ENCODE data around the gene WHRN.

DNA sequence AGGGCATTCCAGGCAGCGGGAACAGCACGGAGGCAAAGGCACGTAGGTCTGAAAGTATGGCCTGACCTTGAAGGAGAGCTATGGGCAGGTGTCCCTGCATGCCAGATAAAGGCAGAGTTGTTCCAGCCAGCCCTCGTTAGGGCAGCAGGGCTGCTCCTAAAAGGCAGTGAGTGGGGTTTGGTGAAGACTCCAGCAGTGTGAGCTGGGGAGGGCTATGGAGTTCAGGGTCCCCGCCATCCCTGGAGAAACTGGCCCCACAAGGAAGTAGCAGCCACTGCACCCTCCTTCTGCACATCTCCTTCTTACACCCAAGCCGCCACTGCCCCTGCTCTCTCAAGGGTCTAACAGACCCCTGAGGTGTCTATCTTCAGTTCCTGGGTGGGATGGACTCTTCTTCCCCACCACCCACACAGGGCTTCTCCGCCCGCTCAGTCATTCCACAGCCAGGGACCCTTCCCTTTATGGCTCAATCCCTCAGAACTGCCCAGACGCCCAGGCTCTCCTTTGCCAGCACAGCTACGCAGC, 118.8 kb downstream of the WHRN start:
- TF ChIP-seq POLR2AphosphoS5 (IDR thresholded peaks at IDR 0.05; ENCODE audit: low read depth) (no peak), EZH2phosphoT487 (IDR thresholded peaks at IDR 0.05; ENCODE audit: unreplicated experiment) (no peak), EZH2 (IDR thresholded peaks at IDR 0.05; ENCODE audit: low read depth, unreplicated experiment) (no peak), ZNF331 (CRISPR knock-in tag; IDR thresholded peaks at IDR 0.05; ENCODE audit: low read depth) (no peak), STAT1 (IDR thresholded peaks at IDR 0.05; ENCODE audit: unreplicated experiment) (no peak), CREB1 (CRISPR knock-in tag; IDR thresholded peaks at IDR 0.05; ENCODE audit: low read depth) (no peak), JUNB (IDR thresholded peaks at IDR 0.05; ENCODE audit: unreplicated experiment) (no peak)
- TF ChIP-seq, protein P1, sequence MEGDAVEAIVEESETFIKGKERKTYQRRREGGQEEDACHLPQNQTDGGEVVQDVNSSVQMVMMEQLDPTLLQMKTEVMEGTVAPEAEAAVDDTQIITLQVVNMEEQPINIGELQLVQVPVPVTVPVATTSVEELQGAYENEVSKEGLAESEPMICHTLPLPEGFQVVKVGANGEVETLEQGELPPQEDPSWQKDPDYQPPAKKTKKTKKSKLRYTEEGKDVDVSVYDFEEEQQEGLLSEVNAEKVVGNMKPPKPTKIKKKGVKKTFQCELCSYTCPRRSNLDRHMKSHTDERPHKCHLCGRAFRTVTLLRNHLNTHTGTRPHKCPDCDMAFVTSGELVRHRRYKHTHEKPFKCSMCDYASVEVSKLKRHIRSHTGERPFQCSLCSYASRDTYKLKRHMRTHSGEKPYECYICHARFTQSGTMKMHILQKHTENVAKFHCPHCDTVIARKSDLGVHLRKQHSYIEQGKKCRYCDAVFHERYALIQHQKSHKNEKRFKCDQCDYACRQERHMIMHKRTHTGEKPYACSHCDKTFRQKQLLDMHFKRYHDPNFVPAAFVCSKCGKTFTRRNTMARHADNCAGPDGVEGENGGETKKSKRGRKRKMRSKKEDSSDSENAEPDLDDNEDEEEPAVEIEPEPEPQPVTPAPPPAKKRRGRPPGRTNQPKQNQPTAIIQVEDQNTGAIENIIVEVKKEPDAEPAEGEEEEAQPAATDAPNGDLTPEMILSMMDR (conservative IDR thresholded peaks at IDR 0.05; ENCODE audit: low read depth in 2 of 2): no peak
- TF ChIP-seq, protein P2, sequence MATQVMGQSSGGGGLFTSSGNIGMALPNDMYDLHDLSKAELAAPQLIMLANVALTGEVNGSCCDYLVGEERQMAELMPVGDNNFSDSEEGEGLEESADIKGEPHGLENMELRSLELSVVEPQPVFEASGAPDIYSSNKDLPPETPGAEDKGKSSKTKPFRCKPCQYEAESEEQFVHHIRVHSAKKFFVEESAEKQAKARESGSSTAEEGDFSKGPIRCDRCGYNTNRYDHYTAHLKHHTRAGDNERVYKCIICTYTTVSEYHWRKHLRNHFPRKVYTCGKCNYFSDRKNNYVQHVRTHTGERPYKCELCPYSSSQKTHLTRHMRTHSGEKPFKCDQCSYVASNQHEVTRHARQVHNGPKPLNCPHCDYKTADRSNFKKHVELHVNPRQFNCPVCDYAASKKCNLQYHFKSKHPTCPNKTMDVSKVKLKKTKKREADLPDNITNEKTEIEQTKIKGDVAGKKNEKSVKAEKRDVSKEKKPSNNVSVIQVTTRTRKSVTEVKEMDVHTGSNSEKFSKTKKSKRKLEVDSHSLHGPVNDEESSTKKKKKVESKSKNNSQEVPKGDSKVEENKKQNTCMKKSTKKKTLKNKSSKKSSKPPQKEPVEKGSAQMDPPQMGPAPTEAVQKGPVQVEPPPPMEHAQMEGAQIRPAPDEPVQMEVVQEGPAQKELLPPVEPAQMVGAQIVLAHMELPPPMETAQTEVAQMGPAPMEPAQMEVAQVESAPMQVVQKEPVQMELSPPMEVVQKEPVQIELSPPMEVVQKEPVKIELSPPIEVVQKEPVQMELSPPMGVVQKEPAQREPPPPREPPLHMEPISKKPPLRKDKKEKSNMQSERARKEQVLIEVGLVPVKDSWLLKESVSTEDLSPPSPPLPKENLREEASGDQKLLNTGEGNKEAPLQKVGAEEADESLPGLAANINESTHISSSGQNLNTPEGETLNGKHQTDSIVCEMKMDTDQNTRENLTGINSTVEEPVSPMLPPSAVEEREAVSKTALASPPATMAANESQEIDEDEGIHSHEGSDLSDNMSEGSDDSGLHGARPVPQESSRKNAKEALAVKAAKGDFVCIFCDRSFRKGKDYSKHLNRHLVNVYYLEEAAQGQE (IDR thresholded peaks at IDR 0.05; ENCODE audit: unreplicated experiment): no peak
- TF ChIP-seq, protein P3, sequence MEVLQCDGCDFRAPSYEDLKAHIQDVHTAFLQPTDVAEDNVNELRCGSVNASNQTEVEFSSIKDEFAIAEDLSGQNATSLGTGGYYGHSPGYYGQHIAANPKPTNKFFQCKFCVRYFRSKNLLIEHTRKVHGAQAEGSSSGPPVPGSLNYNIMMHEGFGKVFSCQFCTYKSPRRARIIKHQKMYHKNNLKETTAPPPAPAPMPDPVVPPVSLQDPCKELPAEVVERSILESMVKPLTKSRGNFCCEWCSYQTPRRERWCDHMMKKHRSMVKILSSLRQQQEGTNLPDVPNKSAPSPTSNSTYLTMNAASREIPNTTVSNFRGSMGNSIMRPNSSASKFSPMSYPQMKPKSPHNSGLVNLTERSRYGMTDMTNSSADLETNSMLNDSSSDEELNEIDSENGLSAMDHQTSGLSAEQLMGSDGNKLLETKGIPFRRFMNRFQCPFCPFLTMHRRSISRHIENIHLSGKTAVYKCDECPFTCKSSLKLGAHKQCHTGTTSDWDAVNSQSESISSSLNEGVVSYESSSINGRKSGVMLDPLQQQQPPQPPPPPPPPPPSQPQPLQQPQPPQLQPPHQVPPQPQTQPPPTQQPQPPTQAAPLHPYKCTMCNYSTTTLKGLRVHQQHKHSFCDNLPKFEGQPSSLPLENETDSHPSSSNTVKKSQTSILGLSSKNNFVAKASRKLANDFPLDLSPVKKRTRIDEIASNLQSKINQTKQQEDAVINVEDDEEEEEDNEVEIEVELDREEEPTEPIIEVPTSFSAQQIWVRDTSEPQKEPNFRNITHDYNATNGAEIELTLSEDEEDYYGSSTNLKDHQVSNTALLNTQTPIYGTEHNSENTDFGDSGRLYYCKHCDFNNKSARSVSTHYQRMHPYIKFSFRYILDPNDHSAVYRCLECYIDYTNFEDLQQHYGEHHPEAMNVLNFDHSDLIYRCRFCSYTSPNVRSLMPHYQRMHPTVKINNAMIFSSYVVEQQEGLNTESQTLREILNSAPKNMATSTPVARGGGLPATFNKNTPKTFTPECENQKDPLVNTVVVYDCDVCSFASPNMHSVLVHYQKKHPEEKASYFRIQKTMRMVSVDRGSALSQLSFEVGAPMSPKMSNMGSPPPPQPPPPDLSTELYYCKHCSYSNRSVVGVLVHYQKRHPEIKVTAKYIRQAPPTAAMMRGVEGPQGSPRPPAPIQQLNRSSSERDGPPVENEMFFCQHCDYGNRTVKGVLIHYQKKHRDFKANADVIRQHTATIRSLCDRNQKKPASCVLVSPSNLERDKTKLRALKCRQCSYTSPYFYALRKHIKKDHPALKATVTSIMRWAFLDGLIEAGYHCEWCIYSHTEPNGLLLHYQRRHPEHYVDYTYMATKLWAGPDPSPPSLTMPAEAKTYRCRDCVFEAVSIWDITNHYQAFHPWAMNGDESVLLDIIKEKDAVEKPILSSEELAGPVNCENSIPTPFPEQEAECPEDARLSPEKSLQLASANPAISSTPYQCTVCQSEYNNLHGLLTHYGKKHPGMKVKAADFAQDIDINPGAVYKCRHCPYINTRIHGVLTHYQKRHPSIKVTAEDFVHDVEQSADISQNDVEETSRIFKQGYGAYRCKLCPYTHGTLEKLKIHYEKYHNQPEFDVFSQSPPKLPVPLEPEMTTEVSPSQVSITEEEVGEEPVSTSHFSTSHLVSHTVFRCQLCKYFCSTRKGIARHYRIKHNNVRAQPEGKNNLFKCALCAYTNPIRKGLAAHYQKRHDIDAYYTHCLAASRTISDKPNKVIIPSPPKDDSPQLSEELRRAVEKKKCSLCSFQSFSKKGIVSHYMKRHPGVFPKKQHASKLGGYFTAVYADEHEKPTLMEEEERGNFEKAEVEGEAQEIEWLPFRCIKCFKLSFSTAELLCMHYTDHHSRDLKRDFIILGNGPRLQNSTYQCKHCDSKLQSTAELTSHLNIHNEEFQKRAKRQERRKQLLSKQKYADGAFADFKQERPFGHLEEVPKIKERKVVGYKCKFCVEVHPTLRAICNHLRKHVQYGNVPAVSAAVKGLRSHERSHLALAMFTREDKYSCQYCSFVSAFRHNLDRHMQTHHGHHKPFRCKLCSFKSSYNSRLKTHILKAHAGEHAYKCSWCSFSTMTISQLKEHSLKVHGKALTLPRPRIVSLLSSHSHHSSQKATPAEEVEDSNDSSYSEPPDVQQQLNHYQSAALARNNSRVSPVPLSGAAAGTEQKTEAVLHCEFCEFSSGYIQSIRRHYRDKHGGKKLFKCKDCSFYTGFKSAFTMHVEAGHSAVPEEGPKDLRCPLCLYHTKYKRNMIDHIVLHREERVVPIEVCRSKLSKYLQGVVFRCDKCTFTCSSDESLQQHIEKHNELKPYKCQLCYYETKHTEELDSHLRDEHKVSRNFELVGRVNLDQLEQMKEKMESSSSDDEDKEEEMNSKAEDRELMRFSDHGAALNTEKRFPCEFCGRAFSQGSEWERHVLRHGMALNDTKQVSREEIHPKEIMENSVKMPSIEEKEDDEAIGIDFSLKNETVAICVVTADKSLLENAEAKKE (CRISPR knock-in tag; IDR thresholded peaks at IDR 0.05): no peak

Data from GM23338 (cell line).